NB4 (cell line): Measurements from ENCODE around the gene PMPCA.

Experiments used
- CTCF ChIP-seq: IDR thresholded peaks from one replicate; pipeline ENCODE4 v1.5.1; 2012; ENCODE audit warnings: low read depth, low read length
- MAX ChIP-seq: IDR thresholded peaks from 2 replicates; pipeline ENCODE4 v1.6.1; 2011; ENCODE audit warnings: low read depth, low read length
- MYC ChIP-seq: IDR thresholded peaks from 2 replicates; pipeline ENCODE4 v1.6.1; 2011; ENCODE audit warnings: low read depth, low read length
- POLR2A ChIP-seq: IDR thresholded peaks from 2 replicates; pipeline ENCODE4 v1.6.1; 2011; ENCODE audit warnings: mild to moderate bottlenecking; ENCODE audit not compliant: insufficient read length; ENCODE audit errors: extremely low read depth

- no peak for TF ChIP-seq POLR2A
- TF ChIP-seq CTCF, result no peak
- no peak for TF ChIP-seq MAX
- TF ChIP-seq MYC, result no peak
Observed at GRCh38 chr9:136387217-136387616, 23.2 kb upstream of the PMPCA start.
